ENCODE data around the gene COX7B2.

The COX7B2 gene

GRCh38 chr4:46909078-46909477 lies at the start of gene COX7B2:
COX7B2 (minus strand) TSS chr4:46909245; CDS start chr4:46735192, 174,053 bp downstream.
- DNase-seq (ENCODE audit: low spot score) = no peak

DNA sequence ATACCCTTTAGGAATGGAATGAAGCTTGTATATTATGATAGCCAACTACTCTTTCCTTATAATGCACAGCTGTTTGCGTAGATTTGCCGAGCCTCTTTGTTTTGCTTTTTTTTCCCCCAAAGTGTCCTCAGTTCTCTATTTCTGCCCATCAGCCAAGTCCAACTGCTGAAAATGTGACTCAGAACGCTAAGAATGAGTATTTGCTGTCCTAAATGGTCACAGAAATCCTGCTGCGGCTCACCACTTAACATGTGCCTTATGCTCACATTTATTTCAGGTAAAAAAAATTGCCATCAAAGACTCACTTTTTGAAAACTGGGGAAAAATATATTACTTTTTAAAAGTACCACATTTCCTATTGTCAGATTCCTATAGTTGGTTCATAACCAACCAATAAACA lies 47.4 kb upstream of the COX7B2 start:
- DNase-seq (ENCODE audit: low spot score) = no peak

DNA sequence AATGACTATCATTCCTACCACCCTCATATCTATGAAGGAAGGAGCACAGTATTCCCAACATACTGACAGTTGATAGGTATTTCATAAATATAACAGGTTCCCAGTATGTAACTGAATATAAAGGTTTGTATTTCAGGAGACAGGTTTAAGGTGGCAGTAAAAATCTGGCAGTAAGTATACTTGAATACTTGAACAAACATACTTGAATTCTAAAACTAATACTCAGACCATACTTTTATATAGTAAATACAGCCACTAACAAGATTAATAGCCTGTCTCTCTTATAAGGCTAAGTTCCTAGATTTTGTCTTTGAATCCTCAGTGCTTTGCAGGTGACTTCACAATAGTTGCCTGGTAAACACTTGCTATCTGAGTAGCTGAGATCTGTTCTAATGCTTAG lies 46.6 kb upstream of the COX7B2 start:
- no peak for DNase-seq (ENCODE audit: low spot score)

DNA sequence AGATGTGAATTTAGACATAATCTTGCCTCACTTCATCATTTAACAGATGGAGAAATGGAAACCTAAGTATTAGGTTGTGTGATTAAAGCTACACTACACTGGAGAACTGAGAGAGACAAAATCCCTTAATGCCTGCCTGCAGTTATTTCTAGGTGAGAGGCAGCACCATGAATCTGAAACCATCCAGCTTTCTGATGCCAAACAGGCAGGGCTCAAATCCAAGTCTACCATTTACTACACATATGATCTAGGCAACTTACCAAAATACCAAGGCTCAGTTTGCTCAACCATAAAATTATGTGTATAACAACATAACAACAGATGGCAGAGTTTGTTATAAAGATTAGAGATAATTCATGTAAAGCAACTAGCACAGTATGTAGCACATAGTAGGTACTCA lies 45.6 kb upstream of the COX7B2 start:
- no peak for DNase-seq (ENCODE audit: low spot score)

GRCh38 chr4:46953564-46953963 lies 44.5 kb upstream of the COX7B2 start:
- no peak for DNase-seq (ENCODE audit: low spot score)

DNA sequence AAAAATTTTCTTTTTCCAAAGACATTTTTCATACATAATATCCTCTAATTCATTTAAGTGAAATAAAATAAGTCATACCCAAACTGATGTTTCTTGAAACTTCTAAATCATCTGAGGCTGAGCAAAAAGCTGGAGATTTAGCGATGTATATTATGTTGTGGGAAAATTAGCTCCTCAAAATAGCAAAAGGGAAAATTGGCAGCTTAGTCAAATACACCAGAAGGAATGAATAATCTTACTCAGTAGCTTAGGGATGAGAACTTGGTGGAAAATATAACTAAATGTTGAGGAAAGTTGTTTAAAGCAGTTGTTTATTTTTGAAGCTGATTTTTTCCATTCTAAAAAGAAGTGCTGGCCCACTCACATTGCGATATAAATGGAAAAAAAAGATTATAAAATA lies 43.4 kb upstream of the COX7B2 start:
- DNase-seq (ENCODE audit: low spot score) = no peak

DNA sequence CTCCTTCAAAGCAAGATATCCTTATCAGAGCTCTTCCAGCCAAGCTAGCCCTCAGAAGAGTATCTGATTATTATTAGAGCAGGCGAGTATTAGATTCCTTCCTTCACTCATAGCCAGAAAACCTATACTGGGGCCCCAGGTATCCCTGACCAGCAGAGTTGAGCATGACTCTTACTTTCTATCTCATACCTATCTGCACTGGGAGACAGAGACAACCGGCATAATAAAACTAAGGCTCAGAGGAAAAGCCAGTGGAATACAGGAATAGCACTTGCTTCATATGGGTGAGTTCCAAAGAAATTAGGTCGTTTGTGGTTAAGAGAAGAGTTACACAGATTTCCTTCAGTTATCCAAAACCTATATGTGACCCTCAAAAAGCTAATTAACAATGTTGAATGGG lies 41.8 kb upstream of the COX7B2 start:
- no peak for DNase-seq (ENCODE audit: low spot score)

- no peak for DNase-seq (ENCODE audit: low spot score)
Measured at GRCh38 chr4:46949822-46950221, 40.8 kb upstream of the COX7B2 start.

DNA sequence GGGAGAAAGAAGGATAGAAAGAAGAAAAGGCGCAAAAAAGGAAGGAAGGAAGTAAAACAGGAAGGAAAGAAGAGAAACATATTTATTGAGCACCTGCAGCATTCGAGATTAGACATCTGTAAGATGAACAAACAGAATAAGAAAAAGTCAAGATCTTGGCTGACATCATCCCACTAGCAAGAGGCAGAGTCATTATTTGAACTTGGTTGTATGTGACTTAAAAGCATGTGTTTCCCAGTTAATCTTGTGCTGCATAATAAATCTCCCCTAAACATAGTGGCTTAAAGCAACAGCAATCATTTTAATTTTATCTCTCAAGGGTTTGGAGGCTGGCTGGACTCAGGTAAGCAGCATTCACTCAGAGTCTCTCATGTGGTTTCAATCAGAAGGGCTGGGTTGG lies 38.5 kb upstream of the COX7B2 start:
- DNase-seq (ENCODE audit: low spot score) = no peak

DNA sequence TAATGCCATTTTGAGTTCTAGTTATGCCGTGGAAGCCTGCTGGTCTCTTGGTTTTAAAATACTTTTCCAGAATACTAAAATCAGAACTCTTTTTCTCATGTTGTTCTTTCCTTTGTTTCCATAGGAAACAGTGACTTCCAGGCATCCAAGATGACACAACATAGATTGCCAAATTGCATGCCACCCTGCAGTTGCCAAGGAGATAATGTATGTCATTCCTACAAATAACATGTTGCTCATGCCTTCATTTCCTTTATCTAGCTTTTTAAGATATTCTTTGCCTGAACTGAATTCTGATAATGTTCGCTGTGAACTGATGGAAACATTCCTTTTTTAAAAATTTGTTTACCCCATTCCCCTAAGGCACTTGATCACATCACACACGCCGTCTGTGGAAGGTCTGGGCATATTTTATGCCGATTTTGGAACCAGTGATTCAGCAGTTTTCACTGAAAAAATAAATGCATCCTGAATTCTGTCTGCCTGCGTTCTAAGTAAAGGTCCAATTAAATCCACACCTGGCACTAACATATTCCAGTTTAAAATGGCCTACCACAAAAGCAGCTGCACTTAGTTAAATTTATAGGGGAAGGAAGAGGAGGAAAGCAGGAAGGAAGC lies 38.0 kb upstream of the COX7B2 start:
- DNase-seq (ENCODE audit: low spot score) = peak; percentile 51

- no peak for DNase-seq (ENCODE audit: low spot score)
Measured at GRCh38 chr4:46945062-46945461, 36.0 kb upstream of the COX7B2 start.

DNA sequence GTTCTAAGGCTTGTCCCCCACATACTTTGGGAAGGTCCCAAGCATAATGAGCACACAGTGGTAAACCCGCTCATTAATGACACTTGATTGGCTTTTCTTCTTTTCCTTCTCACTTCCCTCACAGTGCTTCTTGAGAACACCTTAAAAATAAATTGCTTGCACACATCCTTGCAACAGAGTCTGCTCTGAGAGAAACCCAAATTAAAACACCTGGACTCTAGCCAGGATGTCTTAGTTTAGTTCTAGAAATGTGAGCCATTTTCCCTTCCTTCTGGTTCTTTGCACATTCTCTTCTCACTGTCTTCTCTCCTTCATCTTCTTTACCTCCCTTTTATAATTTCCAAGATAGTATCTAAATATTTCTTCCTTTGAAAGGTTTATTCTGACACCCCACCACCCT lies 35.3 kb upstream of the COX7B2 start:
- DNase-seq (ENCODE audit: low spot score) = no peak

GRCh38 chr4:46937493-46937892 lies 28.4 kb upstream of the COX7B2 start:
- peak; percentile 32 for DNase-seq (ENCODE audit: low spot score)

- no peak for DNase-seq (ENCODE audit: low spot score)
Measured at GRCh38 chr4:46934726-46935125, 25.7 kb upstream of the COX7B2 start.

GRCh38 chr4:46933686-46934085 lies 24.6 kb upstream of the COX7B2 start:
- DNase-seq (ENCODE audit: low spot score) = no peak

GRCh38 chr4:46931981-46932380 lies 22.9 kb upstream of the COX7B2 start:
- peak; percentile 46 for DNase-seq (ENCODE audit: low spot score)

DNA sequence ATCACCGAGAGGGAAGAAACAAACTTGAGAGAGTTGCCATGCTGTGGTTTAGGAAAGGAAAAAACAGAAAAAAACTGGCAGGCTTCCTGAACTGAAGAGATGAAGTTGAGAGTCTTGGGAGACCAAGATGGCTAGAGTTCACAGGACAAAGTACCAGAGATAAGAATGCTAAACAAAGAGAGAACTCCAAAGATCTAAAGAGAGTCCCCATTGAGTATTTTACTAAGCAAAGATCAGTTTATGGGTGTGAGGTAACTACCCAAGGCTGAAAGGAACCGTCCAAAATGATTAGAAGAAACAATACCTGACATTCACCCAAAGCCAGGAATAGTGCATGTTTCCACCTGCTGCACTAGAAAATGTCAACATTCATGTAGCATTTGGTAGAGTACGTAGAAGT lies 21.8 kb upstream of the COX7B2 start:
- DNase-seq (ENCODE audit: low spot score) = no peak

- DNase-seq (ENCODE audit: low spot score) = no peak
Measured at GRCh38 chr4:46927201-46927600, 18.2 kb upstream of the COX7B2 start.

DNA sequence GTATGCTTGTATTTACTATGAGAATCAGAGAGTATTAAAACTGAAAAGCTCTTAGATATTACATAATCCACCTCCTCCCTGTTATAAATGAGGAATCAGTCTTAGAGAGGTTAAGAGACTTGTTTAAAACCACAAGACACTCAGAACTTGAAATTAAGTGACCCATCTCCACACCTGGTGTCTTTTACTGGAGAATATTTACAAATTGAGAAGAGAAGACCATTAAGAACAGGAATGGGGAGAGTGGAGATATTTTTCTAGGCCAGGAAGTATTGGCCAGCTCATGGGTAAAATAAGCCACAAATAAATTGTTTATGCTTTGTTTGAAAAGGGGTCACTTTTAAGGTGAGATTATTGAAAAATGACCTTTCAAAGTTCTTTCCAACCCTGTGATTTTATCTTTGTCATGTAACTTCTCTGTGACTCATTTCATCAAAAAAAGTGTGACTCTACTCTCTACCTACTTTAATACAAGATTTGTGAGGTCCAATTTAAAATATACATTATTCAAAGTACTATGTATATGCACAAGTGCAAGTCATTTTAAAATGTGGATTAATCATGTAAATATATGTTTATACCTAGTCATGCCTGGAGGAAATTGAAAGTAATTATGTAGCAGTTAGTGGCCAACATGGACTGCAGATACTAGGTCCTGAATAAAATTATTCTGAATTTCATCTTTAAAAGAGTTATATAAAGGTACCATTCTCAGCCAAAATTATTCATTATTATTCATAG lies 15.9 kb upstream of the COX7B2 start:
- no peak for DNase-seq (ENCODE audit: low spot score)

DNA sequence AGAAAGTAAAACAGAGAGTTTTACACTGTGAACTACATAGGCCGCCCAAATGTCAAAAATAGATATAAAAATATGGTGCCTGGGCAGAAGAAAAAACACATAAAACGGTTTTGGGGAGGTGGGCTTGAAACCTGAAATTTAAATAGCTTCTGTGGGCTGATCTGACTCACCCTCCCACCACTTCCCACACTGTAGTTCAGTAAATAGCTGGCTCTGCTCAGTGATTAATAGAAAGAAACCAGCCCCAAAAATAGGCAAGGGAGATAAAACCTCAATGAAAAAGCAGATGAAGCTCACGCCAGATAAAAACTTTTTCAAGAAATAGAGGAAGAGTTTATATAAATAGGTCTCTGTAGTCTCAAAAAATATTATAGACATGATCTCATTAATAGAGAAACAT lies 13.2 kb upstream of the COX7B2 start:
- no peak for DNase-seq (ENCODE audit: low spot score)

DNA sequence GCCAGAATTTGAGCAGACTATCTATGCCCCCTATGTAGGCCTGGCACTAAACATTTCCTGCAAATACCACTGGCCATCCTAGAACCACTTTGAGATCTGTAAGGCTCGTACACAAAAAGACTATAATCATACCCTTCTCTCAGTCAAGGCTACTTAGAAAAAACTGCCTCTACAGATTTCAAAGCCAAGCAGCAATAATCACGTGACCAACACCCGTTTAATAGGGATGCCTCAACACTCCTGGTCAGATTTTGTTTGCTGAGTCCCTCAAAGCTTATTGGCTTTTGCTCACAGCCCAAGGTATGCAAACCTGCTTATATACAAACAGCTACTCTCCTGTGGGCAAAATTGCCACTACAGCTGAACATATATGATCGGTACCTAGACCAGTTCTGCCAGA lies 897 bp downstream of the COX7B2 start:
- DNase-seq (ENCODE audit: low spot score) = no peak

DNA sequence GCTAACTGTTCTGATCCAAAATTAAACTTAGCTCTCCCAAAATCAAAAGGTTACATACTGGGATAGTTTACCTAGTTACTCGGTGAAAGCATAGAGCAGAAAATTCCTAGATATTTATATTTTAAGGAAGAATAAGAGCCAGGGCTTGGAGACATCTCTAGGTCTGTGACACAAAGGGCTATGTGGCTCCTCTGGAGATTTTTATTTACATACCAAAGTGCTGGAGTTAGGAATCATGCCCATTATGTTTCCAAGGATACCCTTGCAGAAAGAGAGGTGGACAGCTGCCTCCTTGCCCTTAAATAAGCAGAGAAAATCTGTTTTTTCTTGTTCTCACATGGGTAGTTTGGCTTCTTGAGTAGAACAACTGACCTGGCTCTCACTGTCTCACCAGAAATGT lies 9.0 kb downstream of the COX7B2 start:
- DNase-seq (ENCODE audit: low spot score) = no peak

DNA sequence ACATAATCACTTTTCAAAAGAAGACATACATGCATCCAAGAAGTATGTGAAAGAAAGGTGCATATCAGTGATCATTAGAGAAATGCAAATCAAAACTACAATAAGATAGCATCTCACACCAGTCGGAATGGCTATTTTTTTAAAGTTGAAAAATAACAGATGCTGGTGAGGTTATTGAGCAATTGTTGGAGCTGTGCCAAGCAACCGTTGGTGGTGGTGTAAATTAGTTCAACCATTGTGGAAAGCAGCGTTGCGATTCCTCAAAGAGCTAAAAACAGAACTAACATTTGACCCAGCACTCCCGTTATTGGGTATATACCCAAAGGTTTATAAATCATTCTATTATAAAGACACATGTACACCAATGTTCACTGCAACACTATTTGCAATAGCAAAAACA lies 14.2 kb downstream of the COX7B2 start:
- DNase-seq (ENCODE audit: low spot score) = no peak

- no peak for DNase-seq (ENCODE audit: low spot score)
Measured at GRCh38 chr4:46890056-46890455, 19.0 kb downstream of the COX7B2 start.

All from kidney capillary endothelial cell (primary cell).